ENCODE data around the gene SLC34A3.

SLC34A3 gene

DNA sequence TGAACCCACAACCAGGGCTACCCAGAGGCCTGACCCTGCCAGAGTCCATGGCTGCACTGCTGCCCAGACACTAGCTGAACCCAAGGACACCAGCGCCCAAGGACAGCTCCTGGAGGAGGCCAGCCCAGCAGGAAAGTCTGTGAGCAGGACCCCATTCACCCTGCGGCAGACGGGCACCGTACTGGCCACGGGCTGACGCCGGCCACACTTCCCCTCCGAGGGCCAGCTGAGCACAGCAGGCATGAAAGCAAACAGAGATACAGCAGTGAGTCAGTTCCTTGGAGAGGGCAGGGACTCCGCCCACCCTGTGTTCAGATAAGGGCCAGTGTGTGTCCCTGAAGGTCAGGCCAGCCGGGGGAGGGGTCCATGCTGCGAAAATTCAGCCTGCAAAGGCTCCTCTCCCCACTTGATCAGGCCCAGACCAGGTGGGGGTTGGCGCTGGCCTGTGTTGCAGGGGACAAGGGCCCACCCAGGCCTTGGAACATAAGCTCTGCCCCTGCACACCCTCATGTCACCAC is 11.9 kb upstream of the SLC34A3 start:
- no peak for DNase-seq

DNA sequence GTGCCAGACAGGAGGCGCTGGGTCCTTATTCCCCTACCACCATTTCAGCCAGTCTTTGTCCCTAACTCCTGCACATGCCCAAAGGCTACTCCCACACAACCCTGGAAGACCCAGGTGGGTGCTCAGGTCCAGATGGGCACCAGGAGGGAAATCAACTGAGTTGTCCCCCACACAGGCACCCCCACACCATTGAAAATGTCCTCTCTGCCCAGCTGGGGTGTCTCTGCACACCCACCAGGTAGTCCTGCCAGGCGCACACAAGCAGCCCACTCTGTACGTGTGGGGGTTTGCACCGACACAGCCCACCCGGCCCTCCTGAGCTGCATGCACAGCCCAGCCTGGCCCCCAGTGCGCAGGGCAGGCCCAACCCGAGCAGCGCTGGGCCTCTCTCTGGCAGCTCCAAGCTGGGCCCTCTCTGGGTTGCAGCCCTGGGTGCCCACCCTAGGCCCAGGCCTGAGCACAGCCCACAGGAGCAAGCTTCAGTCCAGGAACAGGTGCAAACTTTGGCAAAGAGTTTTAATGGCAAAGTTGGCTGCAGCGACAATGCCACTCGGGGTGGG is 10.9 kb upstream of the SLC34A3 start:
- DNase-seq = no peak

DNA sequence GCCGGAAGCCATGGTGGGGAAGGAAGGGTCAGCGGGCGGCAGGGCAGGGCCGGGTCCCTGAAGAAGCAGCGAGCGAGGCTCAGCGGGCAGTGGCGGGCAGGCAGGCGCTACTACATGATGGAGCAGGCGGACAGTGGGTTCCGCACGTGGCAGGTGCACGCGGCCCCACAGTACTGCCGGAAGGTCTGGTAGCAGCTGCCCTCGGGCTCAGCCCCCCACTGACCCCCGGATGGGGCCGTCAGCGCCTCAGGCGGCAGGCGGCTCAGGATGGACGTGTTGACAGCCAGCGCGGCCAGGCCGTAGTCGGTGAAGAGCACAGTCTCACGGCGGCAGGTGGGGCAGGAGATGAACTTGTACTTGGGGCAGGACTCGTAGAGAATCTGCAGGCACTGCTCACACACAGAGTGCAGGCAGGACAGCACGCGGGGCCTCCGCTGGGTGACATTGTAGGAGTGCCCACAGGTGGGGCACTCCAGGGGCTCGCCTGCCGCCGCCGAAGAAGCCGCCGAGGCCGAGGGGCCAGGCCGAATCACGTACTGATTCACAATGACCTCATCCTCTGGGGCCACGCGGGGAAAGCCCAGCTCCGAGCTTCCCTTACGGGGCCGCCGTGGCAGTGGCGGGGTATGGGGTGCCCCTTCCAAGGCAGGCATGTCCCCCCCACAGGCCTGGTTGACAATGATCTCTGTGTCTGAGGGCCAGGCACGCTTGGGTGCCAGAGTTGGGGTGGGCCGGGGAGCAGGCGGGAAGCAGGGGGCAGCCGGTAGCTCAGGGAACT is 10.2 kb upstream of the SLC34A3 start:
- no peak for DNase-seq

DNA sequence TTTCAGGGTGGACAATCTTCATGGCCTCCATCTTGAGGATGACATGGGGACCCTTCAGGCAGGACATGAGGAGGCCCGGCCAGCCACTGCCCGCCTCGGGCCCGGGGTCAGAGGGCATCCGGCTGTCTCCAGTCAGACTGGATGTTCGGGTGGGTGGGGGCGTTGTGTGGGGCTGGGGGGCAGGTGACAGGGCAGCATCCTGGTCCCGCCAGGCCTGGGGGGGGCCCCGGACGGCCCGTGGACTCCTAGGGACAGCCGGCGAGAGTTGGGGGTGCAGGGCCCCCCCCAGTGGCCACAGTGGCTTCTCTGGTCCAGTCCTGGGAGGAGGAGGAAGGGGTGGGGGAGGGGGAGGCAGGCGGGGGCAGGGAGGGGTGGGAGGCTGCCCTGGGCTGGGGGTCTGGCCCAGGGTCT is 9.6 kb upstream of the SLC34A3 start:
- DNase-seq = no peak

DNA sequence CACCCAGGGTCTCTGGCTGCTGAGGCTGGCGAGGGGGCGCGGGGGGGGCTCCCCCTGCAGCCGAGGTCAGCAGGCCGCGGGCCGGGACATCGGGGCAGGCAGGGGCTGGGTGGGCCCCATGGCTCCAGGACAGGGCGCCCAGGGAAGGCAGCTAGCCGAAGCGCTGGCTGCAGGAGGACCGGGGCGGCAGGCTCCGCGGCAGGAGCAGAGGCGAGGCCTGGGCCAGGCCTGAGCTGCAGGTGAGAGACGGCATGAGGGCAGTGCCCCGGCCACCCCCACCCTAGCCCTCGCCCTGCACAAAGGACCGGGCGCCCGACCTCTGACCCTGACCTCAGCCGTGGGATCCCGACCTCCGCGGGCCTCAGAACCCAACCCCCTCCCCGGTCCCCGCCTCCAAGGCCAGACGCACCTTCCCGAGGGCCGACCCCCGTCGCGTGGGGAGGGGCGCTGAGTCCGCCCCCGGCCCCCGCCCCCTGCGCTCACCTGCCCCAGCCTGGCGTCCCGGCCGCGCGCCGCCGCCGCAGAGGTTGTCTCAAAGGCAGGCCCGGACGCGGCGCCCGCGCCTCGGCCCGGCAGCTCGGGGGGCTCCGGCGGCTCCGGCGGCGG is 9.1 kb upstream of the SLC34A3 start:
- peak; percentile 40 for DNase-seq

DNA sequence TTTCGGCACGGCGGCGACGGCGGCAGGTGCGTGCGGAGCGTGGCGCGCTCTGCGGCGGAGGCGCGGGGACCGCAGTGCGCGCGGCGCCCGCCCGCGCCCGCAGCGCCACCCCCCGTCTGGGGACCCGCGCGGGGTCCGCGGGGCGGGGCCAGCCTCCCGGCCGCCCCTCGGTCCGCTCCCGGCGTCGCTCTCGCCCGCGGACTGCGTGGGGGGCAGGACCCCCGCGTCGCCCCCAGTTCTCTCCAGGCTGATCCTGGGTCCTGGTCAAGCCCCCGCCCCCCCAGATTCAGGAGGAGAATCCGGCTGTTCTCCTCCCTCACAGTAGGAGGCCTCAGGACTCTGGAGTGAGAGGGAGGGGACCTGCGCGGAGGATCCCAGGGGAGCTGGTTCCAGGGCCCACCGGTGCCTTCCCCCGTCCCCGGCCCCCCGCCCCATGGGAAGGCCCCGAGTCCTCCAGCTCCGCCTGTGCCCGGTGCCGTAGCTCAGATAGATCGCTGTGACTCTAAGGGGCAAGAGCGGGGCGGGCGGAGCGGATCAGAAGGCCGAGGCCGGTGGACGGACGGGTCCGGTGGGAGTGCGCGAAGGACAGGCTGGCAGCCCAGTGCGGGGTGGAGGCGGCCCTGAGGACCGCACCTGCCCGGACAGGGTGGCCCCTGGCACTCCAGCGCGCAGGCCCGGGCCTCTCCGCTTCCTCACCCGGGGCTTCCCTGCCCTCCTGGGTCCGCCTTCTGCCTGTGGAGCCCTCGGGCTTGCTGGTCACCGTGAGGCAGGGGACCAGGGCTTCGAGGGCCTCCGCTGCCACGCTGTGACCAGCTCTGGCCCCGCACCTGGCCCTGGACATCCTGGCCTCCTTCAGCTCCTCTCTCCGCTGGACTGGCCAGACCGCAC is 8.3 kb upstream of the SLC34A3 start, which contains the start of gene RNF208:
Gene RNF208 (minus strand): TSS at position 51 of the 888 bp plus-strand sequence. CDS start 1,028 bp downstream, outside the sequence.
- DNase-seq = peak; percentile 66

DNA sequence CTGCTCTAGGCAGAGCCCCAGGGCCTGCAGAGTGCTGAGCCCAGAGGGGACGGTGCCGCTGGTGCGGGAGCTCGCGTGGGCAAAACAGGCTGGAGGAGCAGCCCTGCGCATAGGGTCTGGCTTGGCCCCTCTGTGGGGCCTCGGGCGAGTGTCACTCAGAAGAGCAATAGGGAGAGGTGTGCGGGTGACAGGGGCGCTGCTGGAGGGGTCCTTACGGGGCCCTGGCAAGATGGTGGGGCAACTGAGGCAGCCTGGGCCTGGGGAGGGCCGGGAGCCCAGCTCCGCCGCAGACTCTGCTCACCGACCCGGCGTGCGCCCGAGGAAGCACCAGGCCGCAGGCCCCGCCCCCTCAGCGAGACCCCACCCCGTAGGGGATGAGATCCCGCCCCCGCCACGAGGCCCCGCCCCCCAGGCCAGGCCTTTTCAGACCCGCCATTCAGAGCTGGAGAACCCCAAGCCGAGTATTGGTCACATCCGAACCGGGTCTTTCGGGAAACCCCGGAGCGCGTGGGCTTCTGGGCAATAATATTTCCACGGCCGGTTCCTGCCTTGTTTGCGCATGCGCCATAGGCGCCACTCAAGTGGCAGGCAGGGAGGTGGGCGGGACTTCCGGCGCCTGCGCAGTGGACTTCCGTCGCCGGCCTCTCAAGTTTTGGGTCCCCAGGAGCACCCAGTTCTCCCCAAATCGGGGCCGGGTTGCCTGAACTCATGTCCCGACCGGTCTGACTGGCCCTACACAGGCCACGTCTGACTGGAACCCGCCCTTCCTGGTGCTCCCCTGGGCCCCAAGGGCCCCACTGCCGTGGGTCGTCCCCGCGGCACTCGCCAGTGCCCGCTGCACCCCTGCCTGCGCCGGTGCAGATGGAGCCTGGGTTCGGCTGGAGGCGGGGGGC is 7.4 kb upstream of the SLC34A3 start:
- DNase-seq = peak; percentile 99

DNA sequence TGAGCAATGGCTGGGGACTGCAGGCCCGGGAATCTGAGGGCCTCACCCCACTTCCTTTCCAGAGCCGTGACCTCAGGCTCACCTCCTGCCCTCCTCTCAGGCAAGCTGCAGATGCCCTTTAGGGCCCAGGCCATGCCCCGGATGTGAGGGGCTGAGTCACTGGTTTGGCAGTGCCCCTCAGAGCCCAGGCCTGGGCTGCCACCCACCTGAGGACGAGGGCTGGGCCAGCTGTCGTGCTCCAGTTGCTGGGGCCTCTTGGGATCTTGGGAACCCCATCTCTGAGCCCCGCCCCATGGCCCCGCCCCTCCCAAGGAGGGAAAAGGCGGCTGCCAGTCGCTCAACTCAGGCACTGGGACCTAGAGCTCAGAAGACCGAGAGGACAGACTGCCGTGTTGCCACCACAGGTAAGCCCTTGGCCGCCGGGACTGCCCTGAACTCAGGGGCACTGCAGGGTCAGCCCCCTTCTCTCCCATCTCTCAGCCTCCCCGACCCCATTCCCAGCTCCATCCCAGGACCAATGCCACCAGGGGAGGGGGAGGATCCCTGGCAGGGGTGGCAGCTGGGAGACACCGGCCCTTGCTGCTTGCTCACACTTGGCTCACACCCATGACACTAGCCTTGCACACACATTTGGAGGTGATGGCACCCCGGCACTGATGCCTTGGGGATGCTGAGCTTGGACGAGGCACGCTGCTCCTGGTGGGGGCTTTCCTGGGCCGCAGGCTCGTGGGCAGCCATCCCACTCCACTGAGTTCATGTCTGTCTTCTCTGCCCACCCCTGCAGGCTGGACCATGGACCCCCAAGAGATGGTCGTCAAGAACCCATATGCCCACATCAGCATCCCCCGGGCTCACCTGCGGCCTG is 5.6 kb upstream of the SLC34A3 start, which contains the start of gene CYSRT1:
Gene CYSRT1 (plus strand): TSS at position 345 of the 865 bp plus-strand sequence. CDS start 448 bp downstream, at position 793.
- no peak for DNase-seq

DNA sequence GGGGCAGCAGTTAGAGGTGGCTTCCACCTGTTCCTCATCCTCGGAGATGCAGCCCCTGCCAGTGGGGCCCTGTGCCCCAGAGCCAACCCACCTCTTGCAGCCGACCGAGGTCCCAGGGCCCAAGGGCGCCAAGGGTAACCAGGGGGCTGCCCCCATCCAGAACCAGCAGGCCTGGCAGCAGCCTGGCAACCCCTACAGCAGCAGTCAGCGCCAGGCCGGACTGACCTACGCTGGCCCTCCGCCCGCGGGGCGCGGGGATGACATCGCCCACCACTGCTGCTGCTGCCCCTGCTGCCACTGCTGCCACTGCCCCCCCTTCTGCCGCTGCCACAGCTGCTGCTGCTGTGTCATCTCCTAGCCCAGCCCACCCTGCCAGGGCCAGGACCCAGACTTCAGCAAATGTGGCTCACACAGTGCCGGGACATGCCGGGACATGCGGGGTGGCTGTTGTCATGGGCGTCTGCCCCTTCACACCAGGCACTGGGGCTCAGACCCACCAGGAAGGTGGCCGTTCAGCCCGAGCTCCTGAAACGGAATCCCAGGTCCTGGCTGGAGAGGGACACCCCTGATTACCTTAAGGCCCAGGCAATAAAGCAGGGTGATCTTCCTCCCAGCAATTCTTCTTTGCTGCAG is 4.9 kb upstream of the SLC34A3 start:
- no peak for DNase-seq

DNA sequence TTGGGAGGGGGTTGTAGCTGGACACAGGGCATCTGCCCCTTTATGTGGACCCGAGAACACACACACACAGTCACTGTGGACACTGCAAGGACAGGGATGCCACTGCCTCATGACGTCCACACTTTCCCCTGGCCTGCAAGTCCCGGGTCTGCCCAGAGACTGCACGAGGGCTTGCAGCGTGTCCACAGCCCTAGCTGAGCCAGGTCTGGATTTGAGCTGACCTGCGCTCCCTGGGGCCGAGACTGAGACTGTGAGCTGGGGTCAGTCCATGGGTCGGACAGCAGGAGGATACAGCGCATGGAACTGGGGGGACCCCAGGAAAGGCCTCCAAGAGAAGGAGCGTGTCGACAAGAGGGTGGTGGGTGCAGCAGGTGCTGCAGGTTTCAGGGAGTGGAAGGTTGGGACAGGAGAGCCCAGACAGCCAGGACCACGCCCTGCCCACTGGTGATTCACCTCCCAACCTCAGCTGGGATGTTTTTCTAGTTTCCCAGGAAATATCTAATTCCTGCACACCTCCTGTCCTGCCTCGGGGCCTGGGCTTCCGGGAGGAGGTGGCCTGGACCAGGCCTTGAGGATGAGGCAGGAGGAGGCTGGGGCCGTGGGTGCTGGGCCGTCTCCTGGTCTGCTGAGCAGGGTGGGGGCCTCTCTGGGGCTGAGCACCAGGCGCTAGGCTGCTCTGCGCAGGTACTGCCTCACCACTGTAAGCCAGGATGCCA is 4.2 kb upstream of the SLC34A3 start:
- DNase-seq = no peak

DNA sequence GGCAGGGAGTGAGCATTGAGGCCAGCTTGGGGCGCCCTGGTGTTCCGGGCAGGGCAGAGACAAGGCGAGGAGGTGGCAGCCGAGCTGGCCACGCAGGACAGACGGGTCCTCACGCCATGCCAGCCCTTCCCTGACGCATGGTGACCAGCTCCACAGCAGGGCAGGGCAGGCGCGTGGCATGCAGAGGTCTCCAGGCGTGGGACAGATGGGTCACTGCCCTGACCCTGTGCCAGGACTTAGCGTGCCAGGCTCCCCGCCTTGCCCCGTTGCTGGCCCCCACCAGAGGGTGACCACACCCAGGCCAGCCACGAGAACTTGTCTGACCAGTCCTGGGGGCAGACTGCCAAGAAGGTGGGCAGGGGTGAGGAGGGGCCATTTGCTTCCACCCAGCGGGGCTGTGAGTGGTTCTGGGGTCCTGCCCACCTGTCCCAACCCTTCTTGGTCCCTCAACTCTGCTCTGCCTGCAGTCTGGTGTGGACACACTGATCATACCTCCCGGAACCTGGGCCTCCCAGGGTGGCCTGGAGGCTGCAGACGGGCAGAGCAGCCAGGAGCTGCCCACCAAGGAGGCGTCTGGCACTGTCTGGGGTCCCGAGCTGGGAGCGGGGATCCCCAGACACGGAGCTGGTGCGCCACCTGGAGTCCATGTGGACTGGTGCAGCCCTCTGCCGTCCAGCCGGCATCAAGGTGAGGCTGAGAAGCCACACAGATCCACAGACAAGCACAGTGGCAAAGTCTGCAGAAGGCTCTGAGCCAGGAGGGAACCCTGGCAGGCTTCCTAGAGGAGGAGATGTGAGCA is 3.4 kb upstream of the SLC34A3 start, which contains the start of gene RNF224:
Gene RNF224 (plus strand): TSS at position 449 of the 799 bp plus-strand sequence. CDS start 834 bp downstream, outside the sequence.
- peak; percentile 91 for DNase-seq

DNA sequence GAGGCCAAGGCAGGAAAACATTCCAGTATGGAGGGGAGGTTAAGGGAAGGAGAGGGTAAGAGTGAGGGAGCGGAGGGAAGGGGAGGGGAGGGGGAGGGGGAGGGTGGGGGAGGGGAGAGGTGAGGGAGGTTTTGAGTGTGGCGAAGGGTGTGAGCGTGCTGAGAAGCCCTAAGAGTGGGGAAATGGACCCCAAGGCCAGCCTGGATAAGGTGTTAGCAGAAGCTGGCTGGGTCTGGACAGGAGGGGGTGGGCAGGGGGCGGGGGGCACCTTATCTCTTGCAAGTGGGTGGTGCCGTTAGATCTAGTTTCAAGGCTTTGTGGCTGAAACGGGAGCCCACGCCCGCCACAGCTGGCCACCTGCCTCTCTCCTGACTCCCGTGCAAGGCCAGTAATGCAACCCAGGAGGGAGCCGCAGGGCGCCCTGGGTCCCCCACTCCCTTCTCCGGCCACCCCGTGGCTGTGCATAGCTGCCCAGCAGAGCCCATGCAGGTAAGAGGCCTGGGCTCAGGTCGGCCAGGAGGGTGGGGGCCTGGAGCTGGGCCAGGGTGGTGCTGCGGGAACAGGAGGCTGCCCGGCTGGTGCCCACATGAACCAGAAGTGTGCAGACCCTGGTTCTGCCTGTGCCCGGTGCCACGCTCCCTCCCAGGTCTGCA is 2.7 kb upstream of the SLC34A3 start:
- DNase-seq = no peak

DNA sequence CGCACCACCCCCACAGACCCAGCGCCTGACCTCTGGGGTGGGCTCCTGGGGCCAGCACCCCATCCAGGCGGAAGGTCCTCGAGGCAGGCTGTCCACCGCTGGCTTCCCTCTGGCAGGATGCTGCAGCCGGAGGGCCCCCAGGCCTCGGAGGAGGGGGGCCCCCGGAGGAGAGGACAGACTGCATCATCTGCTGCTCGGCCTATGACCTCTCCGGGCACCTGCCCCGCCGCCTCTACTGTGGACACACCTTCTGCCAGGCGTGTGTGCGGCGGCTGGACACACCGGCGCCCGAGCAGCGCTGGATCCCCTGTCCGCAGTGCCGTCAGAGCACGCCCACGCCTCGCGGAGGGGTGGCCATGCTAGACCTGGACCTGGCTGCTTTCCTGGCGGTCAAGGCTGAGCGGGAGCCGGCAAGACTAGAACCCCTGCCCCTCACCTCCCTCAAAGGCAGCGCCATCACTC is 2.2 kb upstream of the SLC34A3 start:
- no peak for DNase-seq

DNA sequence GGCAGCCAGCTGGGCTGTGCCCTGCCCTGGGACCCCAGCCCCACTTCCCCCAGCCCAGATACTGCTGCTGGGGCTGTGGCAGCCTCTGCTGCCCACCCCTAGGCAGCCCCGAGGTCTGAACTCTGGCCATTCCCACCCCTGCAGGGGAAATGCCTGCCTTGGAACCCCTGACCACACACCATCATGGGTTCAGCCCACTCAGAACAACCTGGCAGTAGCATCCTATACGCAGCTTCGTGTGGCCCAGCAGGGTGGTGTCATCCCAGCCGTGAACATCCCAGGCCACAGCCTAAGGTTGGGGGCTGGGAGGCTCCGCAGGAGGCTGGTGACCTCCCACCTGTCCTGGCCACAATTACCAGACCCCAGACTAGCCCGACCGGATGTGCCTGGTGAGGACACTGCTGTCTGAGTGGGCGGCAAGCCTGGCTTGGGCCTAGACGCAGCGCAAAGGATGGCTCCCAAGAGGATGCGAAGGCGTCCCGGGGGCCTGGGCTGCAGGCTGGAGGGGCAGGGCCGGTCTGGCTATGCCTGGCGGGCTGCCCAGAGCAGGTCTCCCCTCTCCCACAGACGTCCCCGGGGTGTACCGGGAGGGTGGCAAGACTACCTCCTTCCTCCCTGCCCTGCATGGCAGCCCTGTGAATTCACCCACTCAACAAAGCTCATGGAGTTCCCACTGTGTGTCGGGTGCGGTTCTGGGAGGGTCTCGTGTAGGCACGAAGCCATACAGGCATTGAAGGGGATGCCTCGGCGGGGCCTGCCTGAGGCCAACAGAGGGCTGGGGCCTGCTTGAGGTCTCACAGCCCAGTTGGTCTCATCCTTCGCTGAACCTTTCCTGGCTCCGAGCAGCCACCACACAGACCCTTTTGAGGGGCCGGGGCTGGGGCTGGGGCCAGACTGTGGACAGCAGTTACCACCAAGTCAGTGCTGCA is 1.5 kb upstream of the SLC34A3 start:
- no peak for DNase-seq

DNA sequence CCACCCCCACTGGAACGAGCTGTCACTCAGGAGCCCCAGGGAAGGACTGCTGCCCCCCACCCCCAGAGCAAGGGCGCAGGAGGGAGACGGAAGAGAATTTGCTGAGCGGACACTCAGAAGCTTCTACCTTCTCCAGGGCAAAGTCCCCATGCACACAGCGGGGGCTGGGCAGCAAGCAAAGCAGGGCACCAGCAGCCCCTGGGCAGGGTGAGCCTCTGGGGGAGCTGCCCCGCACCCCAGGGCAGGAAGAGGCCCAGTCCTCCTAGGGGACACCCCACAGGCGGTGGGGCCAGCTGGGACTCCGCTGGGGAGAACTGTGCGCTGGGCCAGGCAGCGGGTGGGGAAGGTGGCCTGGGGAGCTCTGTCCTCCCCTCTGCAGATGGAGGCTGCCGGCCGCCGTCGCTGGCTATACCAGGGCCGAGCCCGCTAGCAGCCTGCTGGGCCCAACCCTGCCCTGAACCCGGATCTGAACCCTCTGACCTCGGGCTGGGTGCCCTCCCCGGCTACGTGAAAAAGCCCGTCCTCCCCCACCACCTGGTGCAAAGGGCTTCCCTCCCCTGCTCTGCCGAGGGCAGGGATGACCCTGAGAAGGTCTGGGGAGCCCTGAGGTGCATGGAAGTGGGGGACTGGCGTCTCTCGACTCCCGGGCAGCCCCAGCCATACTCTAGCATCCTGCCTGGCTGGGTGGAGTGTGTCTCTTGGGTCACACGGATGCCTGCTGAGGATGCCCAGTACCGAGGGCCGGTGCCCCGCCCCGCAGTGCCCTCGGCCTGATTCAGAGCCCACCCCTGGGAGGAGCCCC is 597 bp upstream of the SLC34A3 start:
- no peak for DNase-seq

Data from eye (tissue), 1 donor.